Stimulated activated CD4-positive, alpha-beta T cell treated with anti-CD3 and anti-CD28 coated beads, TNF-alpha, amount 100 ng/mL, for 1 hour (primary cell): Measurements from ENCODE around the gene NXNL2.

Experiments
- DNase-seq, 3 donors: peaks; one replicate each; pipeline ENCODE4 v3.0.0-alpha.2; 2020; ENCODE audit warnings: low read depth in 3 of 3, low spot score in 1 of 3

NXNL2 gene

DNA sequence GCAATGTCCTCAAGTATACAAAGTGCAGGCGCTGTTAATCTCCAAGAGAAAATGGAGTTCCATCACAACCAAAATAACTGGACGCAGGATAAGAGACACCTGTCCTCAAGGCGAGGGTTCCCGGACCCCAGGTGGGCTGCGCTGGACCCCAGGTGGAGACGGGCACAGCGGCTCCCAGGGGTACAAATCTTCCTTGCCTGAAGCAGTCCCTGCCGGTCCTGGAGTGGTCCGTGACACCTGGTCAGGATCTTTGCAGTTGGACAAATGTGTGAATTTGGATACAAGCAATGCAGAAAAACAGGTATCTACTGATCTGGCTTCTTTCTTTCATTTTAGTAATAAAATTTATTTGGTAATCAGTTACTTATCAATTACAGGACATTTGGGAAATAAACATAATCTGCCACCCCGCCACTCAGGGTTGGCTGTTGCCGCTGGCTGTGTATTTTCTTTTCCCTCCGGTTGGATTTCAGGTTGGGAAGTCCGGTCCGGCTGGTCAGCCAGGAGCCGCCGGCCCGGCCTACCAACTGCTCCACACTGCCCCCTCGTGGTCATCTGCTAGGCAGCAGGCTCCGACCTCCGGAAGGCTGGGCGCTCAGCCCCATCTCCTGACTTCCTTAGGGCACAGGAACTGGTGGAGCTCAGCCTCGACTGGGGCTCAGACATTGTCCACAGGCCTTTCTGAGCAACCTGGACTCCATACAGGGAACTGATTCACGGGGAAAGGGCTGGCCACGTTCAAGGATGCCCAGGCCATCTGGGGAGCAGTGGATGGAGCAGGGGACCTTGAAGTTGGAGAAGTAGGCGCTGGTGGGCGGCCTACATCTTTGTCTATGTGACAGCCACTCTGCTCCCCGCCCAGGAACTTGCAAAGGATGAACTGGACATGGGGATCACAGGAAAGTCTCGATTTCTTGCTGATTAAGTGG, 43.4 kb downstream of the NXNL2 start:
- DNase-seq, result peak; percentile 8 to 57 (median 29)

DNA sequence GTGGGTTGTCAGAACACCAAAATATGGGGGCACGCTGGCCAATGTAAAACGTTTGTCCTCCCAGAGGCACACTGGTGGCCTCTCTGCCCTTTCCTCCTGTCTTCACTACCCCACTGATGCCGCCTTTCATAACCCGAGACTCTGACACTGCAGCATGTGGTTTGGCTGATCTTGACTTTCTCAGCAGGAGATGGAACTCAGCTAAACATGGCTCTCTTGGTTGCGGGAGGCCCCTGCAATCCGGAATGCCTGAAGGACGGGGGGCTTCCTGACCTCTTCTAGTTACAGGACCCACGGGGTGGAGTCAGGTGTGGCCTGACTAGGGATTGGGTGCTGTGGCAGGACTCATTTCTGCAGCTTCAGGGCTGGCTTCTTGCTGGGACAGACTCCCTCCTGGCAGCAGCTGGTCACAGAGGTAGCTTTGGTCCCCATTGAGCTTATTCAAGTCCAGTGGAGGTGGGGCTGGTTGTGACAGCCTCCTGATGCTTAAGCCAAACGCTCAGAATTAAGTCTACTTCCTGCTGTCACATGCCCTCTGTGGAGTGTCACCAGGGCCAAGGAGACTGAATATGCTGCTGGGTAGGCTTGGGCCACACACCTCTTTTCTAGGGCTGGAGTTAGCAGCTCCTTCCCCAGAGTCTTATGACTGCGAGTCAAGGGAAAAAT, 44.2 kb downstream of the NXNL2 start:
- no peak for DNase-seq

DNA sequence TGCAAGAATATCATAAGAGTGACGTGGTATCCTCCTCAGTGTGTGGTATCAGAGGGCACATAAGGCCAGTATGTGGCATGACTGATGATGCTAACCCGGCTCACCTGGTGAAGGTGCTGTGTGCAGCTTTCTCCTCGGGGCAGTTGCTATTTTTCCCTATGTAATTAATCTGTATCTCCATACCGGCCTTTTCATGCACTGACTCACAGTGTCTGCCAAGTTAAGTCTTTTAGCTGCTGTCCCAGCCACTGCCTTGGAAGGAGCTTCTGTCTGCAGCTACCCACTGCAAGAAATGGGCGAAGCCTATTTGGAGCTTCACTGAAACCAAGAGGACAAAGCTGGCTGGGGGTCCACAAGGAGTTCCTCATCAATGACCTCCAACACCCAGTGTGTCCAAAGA, 46.0 kb downstream of the NXNL2 start:
- DNase-seq, result no peak

DNA sequence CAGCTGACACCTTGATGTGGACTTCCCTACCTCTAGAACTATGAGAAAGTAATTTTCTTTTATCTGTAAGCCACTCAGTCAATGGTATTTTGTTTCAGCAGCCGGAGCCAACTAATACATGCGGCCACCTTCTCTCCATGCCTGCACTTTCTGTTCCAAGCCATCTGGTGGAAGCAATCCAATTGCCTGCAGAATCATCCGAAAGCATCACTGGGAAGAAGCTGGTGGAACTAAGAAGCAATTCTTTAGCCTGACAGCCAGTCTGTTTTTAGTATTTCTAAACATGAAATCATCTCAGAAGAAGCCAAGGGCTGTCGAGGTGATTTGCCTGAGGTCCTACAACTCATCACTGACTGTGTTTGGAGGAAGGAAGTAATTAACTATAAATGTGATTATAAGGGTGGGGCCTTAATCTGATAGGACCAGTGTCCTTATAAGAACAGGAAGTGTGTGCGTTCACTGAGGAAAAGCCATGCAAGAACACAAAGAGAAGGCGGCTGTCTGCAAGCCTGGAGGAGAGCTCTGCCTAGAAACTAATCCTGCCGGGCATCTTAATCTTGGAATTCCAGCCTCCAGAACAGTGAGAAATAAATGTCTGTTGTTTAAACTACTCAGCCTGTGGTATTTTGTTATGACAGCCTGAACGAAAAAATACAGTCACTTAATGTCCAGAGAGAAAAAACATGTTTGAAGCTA, 49.1 kb downstream of the NXNL2 start:
- DNase-seq, result no peak

DNA sequence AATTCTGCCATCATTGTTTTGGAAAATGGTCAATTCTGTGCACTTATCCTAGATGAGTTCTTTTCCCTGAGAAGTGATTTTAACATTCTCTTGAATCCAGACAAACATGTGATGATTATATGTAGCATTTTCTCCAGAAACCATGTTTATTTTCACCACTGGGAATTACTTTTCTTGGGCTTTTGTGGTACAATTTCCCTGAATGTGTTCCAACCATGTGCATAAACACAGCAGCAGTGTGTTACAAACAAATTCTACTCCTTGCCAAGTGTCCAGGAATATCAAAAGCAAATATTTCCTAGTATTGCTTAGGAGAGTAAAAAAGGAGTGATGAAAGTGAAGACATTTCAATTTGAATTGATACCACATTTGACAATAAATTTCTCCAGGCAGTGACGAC, 50.4 kb downstream of the NXNL2 start:
- no peak for DNase-seq

DNA sequence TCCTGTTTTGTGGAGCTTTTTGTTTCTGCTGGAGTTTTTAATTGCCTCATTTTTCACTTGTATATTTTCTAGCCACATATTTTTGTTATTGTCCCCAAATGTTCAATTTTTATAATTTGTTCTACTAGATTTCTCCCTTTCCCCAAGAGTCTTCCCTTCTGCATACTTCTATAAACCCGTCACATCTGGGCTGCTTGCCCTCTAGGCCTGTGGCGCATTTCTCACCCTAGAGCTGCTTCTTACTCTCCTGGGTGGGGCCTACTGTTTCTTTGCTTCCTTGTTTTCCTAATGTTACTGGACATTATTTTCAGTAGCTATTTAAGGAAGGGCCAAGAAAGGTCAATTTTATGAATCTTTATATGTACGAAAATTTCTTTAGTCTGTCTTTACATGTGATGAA, 51.5 kb downstream of the NXNL2 start:
- no peak for DNase-seq

DNA sequence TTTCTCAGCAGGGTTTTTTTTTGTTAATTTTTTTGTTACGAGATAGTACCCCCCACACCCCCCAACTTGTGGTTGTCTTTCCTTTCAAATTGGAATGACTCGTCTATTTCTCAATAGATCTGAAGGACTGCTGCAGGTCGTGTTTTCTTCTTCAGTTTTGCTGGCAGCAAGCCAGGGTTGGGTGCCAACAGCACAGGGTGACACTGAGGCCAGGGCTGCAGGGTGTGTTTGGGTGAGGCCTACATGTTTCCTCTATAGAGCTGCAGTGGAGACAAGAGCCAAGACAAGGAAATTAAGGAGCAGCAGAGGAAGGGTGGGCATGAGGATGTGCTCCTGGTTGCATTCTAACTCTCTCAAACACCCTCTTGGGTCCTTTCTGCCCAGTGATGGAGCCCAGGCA, 52.2 kb downstream of the NXNL2 start:
- no peak for DNase-seq

DNA sequence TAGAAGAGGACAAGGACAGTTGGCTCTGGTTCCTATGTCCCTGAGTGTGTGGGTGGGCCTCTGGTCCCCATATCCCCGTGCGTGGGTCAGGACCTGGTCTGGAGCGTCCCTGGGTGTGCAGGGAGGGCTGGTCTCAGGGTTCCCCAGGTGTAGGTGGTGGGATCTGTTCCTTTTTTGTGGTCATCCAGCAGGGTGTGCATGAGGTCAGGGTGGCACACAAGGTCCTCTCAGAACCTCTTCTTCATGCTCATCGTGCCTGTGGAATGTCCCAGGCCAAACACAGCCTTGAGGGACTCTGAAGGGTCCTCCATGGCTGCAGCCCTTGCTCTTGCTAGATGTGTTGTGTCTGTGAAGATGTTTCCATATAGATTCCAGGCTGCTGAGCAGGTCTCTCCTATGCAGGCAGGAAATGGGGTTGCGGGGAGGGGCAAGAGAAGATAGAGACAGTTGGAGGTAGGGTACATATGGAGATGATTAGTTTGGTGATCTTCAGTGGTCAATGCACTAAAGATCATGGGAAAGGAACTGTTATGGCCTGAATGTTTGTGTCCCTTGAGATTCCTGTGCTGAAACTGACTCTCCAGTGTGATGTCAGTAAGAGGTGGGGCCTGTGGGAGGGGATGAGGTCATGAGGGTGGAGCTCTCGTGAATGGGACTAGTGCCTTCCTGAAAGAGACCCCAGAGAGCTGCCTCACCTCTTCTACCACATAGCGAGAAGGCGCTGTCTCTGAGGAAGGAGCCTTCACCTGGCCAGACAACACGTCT, 53.1 kb downstream of the NXNL2 start:
- no peak for DNase-seq

DNA sequence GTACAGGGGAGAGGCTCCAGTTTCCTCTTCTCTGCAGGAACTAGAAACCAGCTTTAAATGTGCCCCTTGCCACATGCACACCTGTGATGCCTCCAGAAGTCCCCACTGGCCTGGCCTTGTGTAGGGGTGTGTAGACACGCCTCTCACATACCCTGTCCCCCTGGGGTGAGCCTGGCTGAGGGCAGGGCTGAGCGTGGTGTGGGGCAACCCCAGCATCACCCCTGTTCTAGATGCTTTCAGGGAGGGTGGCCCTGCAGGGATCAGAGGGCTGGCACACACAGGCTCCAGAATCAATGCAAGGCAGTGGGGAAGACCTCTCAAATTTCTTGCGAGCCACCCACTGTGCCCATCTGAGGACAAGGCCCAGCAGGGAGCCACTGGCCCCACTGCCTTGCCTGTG, 54.7 kb downstream of the NXNL2 start:
- DNase-seq, result no peak

DNA sequence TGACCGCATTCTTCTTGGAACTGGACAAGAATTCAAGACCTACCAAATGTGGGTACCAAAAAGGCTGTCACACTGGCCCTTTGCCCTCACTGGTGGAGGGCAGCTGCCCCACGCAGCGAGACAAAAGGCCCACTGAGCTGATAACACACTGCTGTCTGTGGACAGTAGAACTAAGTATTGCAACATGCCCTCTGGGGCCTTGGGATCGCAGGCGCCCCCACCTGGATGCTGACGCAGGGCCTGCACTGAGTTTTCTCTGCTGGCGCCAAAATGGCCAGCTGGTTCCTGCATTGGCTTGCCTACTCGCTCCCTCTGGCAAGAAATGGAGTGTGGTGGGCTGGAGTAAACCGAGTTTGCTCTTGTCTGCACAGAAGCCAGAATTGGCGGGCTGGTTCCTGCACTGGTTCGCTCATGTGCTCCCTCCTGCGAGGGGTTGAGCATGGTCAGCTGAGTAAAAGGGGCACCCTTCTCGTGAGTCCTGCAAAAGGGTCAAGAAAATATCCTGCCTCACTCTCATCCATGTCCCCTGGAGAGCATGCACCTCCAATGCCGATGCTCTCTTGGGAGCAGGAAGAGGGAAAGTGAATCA, 55.7 kb downstream of the NXNL2 start:
- no peak for DNase-seq

DNA sequence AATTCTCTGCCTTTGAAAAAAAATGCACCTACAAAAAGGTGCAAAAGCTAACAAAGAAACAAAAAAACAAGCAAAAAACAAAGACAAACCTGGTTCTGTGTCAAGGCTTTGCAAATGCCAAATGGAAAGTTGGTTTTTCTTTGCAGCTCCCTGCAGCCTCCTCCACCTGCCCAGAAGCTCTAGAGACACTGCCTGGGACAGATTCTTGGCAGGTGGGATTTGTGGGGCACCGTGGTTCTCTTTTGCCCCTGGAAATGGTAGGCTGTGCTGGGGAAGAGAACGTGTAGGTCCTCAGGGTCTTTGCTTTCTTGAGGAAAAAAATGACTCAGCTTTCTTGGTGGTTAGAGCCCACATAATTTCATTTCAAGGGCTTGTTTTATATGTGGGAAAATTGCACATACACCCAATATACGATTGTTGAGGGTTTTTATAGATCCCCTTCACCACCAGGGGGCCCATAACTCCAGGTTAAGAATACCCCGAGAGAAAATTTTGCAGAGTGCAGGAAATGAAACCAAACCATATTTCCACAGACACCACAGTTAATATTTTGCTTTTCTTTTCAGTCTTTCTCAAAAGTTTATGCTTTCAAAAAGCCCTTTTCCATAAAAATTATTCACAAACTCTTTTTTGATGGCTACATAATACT, 58.7 kb downstream of the NXNL2 start:
- DNase-seq, result peak in 2 of 3 donors; percentile 8 to 16
